SK-N-MC (cell line): Measurements from ENCODE around the gene SOX10.

ENCODE experiments used
- EZH2 ChIP-seq: fragments of 200-600 bp; sonication (generic); IDR thresholded peaks from one replicate; pipeline ENCODE4 v1.6.1; 2017; ENCODE audit warnings: antibody characterized with exemption
- POLR2AphosphoS5 ChIP-seq: IDR thresholded peaks from 2 replicates; pipeline ENCODE4 v1.6.1; 2012; ENCODE audit warnings: mild to moderate bottlenecking, low read depth, low read length, borderline replicate concordance

- TF ChIP-seq POLR2AphosphoS5 (no peak), EZH2 (no peak)
These were observed 21.6 kb upstream of the SOX10 start for GRCh38 chr22:38005943-38006342.
